Astrocyte of the cerebellum (primary cell): ENCODE data around the gene EHBP1L1.

Source experiments
- DNase-seq: peaks from one replicate; pipeline ENCODE4 v3.0.0-alpha.2; 2011; ENCODE audit warnings: low read depth
- H3K4me3 ChIP-seq: 2 replicates; pipeline ENCODE4 v1.5.1; 2011; ENCODE audit warnings: mild to moderate bottlenecking, low read depth, low read length, moderate library complexity
- in situ Hi-C: cut with HindIII; loops from 2 replicates; pipeline ENCODE4 v1.10.0; 2017; ENCODE audit warnings: low sequenced_read_pairs
- TF ChIP-seq, protein P1 (sequence below): IDR thresholded peaks from 2 replicates; pipeline ENCODE4 v1.5.1; 2012; ENCODE audit warnings: low read length, low read depth, moderate library complexity, mild to moderate bottlenecking; ENCODE audit errors: missing control alignments

Gene EHBP1L1

DNA sequence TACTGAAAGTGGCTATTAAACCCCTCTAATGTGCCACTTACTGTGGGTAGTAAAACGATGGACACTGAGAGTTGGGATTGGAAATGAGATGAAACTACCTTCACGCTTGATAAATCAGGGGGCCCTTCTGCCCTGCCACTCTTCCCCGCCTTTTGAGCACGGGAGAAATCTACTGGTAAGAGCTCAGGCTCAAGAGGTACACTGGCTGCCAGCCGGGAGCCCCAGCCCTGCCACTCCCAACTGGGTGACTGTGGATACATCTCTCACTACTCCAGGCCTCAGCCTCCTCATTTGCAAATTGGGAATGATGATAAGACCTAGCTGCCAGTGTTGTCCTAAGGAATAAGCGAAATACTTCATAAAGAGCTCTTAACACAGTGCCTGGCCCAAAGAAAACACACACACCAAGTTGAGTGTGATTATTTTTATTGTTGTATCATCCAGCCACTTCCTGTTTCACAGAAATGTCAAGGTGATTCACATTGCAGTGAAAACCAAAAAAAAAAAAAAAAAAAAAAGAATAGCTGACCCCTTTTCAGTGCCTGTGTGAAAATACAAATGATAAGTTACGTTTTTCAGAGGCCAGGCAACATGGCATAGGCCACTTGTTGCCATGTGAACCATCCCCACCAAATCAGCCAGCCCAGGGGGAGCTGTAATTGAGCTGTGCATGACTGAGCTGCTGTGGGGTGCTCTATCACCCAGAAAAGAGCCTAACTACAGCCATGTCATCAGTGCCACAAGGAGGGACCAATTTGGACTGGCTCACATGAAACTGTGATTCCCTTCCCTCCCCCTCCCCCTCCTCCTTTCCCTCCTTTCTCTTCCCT is 10.0 kb upstream of the EHBP1L1 start:
- no peak overlapping the region for H3K4me3 ChIP-seq
- DNase-seq, result no peak
- TF ChIP-seq, protein P1, sequence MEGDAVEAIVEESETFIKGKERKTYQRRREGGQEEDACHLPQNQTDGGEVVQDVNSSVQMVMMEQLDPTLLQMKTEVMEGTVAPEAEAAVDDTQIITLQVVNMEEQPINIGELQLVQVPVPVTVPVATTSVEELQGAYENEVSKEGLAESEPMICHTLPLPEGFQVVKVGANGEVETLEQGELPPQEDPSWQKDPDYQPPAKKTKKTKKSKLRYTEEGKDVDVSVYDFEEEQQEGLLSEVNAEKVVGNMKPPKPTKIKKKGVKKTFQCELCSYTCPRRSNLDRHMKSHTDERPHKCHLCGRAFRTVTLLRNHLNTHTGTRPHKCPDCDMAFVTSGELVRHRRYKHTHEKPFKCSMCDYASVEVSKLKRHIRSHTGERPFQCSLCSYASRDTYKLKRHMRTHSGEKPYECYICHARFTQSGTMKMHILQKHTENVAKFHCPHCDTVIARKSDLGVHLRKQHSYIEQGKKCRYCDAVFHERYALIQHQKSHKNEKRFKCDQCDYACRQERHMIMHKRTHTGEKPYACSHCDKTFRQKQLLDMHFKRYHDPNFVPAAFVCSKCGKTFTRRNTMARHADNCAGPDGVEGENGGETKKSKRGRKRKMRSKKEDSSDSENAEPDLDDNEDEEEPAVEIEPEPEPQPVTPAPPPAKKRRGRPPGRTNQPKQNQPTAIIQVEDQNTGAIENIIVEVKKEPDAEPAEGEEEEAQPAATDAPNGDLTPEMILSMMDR, result no peak
- in situ Hi-C loops, result no loop called here

DNA sequence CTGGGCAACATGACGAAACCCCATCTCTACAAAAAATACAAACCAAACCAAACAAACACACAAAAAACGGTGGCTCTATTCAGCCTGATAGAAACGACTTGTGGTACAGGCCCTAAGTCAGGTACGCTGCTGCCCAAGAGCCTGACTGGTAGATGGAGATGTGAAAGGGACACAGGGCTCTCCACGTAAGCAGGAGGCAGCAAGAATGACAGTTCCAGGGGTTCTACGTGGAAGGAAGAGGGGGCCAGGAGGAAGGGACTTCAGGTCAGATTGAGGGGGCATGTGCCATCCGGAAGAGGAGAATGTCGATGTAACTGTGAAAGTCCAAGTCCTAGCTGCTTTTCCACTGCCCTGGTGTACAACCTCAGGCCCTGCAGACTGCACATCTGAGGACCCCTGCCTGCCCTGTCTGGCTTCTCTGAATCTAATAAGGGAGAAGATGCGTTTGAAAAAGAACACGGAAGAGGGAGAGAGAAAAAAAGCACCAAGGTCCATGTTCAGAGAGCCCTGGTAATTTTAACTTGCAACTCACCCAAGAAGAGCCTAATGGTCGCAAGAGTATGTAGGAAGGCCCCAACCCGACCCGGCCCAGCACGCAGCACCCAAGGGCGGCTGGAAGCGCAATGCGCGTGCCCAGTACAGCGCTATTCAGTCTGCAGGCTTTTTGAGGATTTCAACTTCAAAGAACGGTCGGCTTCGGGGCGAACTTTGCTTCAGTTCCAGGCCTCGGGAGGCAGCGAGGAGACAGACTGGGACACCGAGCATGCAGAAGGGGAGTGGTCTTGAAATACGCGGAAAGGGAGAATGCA is 6.5 kb upstream of the EHBP1L1 start:
- in situ Hi-C loops, result no loop called here

DNA sequence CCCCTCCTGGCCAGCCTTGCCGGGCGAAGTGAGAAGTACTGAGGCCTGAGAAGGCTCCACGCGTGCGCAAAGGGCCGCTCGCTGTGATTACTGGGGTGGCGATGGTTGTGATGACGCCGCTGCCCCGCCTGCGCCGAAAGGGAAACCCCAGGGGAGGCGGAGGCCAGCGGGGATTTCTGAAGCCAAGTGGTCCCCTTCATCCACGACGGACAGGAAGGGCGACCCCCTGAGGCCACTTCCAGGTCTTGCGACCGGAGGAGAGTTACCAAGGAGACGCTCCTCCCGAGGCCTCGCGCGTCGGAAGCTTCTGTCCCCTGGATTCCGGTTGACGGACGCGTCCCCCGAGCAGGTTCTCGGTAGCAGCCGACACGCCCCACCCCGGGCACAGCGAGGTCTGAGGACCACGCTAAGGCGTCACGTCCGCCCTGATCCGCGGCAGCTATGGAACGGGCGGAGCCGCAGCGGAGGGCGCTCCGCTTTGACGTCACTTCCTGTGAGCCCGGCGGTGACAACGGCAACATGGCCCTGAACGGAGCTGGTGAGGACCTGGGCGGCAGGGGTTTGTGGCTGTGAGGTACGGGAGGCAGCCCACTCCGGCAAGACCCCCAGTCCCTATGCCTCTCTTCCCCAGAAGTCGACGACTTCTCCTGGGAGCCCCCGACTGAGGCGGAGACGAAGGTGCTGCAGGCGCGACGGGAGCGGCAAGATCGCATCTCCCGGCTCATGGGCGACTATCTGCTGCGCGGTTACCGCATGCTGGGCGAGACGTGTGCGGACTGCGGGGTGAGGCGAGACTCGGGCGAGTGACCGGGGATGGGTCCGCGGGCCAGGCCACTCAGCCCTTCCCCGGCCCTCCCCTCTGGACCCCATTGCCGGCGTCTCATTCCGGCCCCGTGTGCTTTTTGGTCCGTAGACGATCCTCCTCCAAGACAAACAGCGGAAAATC is 5.6 kb upstream of the EHBP1L1 start, which contains the start of gene ZNRD2:
Gene ZNRD2 (plus strand): TSS at position 505 of the 946 bp plus-strand sequence. CDS start 15 bp downstream, at position 520.
- TF ChIP-seq, protein P1, result peak; percentile 24
- DNase-seq, result peak; percentile 91
- in situ Hi-C loops, result no loop called here
- H3K4me3 ChIP-seq, result peak within 1 kb of the TSS; percentile 91

More for the DNA sequence above, 6.5 kb upstream of the EHBP1L1 start:
- TF ChIP-seq, protein P1, result no peak
- no peak for DNase-seq
- peak overlapping the region; percentile 91 for H3K4me3 ChIP-seq

DNA sequence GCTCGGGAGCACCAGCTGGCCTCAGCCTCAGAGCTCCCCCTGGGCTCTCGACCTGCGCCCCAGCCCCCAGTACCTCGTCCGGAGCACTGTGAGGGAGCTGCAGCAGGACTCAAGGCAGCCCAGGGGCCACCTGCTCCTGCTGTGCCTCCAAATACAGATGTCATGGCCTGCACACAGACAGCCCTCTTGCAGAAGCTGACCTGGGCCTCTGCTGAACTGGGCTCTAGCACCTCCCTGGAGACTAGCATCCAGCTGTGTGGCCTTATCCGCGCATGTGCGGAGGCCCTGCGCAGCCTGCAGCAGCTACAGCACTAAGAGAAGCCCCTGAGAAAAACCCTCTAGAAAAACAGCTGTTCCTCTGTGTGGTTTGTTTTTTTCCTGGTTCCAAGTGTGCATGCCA is 4.4 kb upstream of the EHBP1L1 start:
- no peak for DNase-seq
- H3K4me3 ChIP-seq, result peak overlapping the region; percentile 91
- TF ChIP-seq, protein P1, result no peak
- in situ Hi-C loops, result no loop called here

DNA sequence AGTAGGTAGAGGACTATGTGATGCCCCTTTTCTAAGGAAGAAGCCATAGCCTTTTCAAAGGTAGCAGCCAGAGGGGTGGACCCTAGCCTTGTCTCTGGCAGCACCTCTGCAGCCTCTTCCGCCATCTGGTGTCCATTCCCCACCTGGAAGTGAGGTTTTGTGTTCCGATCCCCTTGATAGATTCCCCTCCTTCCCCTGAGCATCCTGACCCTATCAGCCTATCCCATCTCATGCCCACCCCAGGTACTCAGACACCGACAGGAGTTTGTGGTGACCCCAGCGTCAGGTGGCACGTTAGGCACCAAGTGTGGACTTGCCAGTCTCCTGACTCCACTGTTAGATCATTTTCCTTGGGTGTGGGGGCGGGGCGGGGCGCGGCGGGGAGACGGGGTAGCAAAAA is 3.9 kb upstream of the EHBP1L1 start:
- TF ChIP-seq, protein P1, result peak; percentile 63
- peak overlapping the region; percentile 91 for H3K4me3 ChIP-seq
- in situ Hi-C loops, result no loop called here
- no peak for DNase-seq
